ENCODE measurements around the gene ZMYND10. TPM values are rescaled to one million over a fixed set of nuclear protein-coding genes. Genes with fewer than 3 reads are reported as not detected.
A peak's percentile ranks its signal among the peaks of the same experiment; 100 is the strongest.

Gene ZMYND10
- total RNA-seq, 1 experiment from 2014 or later = 0.74 TPM

DNA sequence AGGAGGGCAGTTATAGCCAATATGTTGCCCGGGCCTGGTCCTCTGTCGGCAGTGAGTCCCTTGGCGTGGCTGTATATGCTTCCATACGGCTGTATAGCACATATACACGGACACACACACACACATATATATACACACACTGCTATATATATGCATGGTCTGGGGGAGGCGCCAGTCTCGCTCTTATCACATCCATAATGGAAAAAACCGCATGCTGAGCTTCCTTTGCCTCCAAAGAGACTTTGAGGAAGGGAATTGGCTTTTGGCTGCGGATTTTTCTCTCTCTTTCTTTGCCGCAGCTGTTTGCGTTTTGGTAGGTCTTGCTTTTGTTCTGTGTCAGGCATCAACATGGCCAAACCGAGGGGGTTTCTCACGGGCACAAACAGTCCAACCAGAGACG lies 25.1 kb upstream of the ZMYND10 start:
- ChIA-PET POLR2A (no interaction called here), CTCF (interaction anchor here (0.6 to 1.6 kb wide), 14 partner anchors 10 to 179 kb away, joined by 3 to 13 read pairs (median 4); partner anchors contain the start of genes CYB561D2 and NPRL2)
- H3K27ac Mint-ChIP-seq = peak overlapping the region; percentile 77; the same call in 1 of the 2 replicates
- H3K27me3 Mint-ChIP-seq (ENCODE audit: low read depth) = peaks cover 5% of the 10 kb centered on the region; the same call in 1 of the 2 replicates
- H3K4me1 Mint-ChIP-seq = peaks cover 30% of the 10 kb centered on the region
- no peak for DNase-seq (ENCODE audit: low spot score)
- H3K36me3 Mint-ChIP-seq = no peaks in the 10 kb centered on the region
- no peak for TF ChIP-seq ELF4 (CRISPR knock-in tag; IDR thresholded peaks at IDR 0.05; ENCODE audit: low read depth)
- TF ChIP-seq ZNF423 (CRISPR knock-in tag; IDR thresholded peaks at IDR 0.05) = no peak
- no peak for TF ChIP-seq NFYB (CRISPR knock-in tag; conservative IDR thresholded peaks at IDR 0.05; ENCODE audit: low read depth)
- TF ChIP-seq SMAD3 (CRISPR knock-in tag; IDR thresholded peaks at IDR 0.05; ENCODE audit: borderline replicate concordance) = no peak
- TF ChIP-seq, protein P1, sequence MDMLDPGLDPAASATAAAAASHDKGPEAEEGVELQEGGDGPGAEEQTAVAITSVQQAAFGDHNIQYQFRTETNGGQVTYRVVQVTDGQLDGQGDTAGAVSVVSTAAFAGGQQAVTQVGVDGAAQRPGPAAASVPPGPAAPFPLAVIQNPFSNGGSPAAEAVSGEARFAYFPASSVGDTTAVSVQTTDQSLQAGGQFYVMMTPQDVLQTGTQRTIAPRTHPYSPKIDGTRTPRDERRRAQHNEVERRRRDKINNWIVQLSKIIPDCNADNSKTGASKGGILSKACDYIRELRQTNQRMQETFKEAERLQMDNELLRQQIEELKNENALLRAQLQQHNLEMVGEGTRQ (CRISPR knock-in tag; IDR thresholded peaks at IDR 0.05) = no peak
- TF ChIP-seq ZNF416 (CRISPR knock-in tag; IDR thresholded peaks at IDR 0.05) = no peak
- TF ChIP-seq ATF1 (CRISPR knock-in tag; IDR thresholded peaks at IDR 0.05) = no peak
- TF ChIP-seq, protein P2, sequence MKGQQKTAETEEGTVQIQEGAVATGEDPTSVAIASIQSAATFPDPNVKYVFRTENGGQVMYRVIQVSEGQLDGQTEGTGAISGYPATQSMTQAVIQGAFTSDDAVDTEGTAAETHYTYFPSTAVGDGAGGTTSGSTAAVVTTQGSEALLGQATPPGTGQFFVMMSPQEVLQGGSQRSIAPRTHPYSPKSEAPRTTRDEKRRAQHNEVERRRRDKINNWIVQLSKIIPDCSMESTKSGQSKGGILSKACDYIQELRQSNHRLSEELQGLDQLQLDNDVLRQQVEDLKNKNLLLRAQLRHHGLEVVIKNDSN (CRISPR knock-in tag; IDR thresholded peaks at IDR 0.05) = no peak
- no peak for TF ChIP-seq TEAD1 (CRISPR knock-in tag; IDR thresholded peaks at IDR 0.05)
- TF ChIP-seq, protein P3, sequence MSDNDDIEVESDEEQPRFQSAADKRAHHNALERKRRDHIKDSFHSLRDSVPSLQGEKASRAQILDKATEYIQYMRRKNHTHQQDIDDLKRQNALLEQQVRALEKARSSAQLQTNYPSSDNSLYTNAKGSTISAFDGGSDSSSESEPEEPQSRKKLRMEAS (CRISPR knock-in tag; IDR thresholded peaks at IDR 0.05) = no peak
- TF ChIP-seq, protein P4, sequence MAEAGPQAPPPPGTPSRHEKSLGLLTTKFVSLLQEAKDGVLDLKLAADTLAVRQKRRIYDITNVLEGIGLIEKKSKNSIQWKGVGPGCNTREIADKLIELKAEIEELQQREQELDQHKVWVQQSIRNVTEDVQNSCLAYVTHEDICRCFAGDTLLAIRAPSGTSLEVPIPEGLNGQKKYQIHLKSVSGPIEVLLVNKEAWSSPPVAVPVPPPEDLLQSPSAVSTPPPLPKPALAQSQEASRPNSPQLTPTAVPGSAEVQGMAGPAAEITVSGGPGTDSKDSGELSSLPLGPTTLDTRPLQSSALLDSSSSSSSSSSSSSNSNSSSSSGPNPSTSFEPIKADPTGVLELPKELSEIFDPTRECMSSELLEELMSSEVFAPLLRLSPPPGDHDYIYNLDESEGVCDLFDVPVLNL (CRISPR knock-in tag; IDR thresholded peaks at IDR 0.05; ENCODE audit: borderline replicate concordance, low read depth) = no peak
- no peak for TF ChIP-seq TEAD4 (CRISPR knock-in tag; IDR thresholded peaks at IDR 0.05)
- TF ChIP-seq RORB (CRISPR knock-in tag; IDR thresholded peaks at IDR 0.05) = no peak
- TF ChIP-seq, protein P5, sequence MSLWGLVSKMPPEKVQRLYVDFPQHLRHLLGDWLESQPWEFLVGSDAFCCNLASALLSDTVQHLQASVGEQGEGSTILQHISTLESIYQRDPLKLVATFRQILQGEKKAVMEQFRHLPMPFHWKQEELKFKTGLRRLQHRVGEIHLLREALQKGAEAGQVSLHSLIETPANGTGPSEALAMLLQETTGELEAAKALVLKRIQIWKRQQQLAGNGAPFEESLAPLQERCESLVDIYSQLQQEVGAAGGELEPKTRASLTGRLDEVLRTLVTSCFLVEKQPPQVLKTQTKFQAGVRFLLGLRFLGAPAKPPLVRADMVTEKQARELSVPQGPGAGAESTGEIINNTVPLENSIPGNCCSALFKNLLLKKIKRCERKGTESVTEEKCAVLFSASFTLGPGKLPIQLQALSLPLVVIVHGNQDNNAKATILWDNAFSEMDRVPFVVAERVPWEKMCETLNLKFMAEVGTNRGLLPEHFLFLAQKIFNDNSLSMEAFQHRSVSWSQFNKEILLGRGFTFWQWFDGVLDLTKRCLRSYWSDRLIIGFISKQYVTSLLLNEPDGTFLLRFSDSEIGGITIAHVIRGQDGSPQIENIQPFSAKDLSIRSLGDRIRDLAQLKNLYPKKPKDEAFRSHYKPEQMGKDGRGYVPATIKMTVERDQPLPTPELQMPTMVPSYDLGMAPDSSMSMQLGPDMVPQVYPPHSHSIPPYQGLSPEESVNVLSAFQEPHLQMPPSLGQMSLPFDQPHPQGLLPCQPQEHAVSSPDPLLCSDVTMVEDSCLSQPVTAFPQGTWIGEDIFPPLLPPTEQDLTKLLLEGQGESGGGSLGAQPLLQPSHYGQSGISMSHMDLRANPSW (CRISPR knock-in tag; conservative IDR thresholded peaks at IDR 0.05; ENCODE audit: low read depth) = no peak
- TF ChIP-seq, protein P6, sequence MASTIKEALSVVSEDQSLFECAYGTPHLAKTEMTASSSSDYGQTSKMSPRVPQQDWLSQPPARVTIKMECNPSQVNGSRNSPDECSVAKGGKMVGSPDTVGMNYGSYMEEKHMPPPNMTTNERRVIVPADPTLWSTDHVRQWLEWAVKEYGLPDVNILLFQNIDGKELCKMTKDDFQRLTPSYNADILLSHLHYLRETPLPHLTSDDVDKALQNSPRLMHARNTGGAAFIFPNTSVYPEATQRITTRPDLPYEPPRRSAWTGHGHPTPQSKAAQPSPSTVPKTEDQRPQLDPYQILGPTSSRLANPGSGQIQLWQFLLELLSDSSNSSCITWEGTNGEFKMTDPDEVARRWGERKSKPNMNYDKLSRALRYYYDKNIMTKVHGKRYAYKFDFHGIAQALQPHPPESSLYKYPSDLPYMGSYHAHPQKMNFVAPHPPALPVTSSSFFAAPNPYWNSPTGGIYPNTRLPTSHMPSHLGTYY (CRISPR knock-in tag; IDR thresholded peaks at IDR 0.05) = no peak
- TF ChIP-seq, protein P7, sequence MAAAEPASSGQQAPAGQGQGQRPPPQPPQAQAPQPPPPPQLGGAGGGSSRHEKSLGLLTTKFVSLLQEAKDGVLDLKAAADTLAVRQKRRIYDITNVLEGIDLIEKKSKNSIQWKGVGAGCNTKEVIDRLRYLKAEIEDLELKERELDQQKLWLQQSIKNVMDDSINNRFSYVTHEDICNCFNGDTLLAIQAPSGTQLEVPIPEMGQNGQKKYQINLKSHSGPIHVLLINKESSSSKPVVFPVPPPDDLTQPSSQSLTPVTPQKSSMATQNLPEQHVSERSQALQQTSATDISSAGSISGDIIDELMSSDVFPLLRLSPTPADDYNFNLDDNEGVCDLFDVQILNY (CRISPR knock-in tag; IDR thresholded peaks at IDR 0.05) = no peak
- TF ChIP-seq, protein P8, sequence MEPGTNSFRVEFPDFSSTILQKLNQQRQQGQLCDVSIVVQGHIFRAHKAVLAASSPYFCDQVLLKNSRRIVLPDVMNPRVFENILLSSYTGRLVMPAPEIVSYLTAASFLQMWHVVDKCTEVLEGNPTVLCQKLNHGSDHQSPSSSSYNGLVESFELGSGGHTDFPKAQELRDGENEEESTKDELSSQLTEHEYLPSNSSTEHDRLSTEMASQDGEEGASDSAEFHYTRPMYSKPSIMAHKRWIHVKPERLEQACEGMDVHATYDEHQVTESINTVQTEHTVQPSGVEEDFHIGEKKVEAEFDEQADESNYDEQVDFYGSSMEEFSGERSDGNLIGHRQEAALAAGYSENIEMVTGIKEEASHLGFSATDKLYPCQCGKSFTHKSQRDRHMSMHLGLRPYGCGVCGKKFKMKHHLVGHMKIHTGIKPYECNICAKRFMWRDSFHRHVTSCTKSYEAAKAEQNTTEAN (CRISPR knock-in tag; IDR thresholded peaks at IDR 0.05) = no peak
- TF ChIP-seq SMAD4 (CRISPR knock-in tag; IDR thresholded peaks at IDR 0.05) = no peak
- no peak for TF ChIP-seq TCF7 (CRISPR knock-in tag; IDR thresholded peaks at IDR 0.05; ENCODE audit: low read depth)
- TF ChIP-seq FOXJ3 (CRISPR knock-in tag; IDR thresholded peaks at IDR 0.05; ENCODE audit: borderline replicate concordance) = no peak
- H3K4me3 Mint-ChIP-seq = no peak overlapping the region
- no peaks in the 10 kb centered on the region for H3K9me3 Mint-ChIP-seq
- no peak for ATAC-seq

All from WTC11 (cell line).